Stimulated activated CD8-positive, alpha-beta memory T cell treated with anti-CD3 and anti-CD28 coated beads, Interleukin-4, amount 100 ng/mL, for 4 hours (primary cell): Measurements from ENCODE around the gene MYO15B.

ENCODE experiments used
- DNase-seq, 2 donors: peaks; one replicate each; pipeline ENCODE4 v3.0.0-alpha.2; 2020; ENCODE audit warnings: low read depth in 2 of 2, low spot score in 1 of 2

The MYO15B gene

GRCh38 chr17:75558666-75559530, 28.7 kb upstream of the MYO15B start:
- no peak for DNase-seq

GRCh38 chr17:75559958-75560533, 27.6 kb upstream of the MYO15B start:
- DNase-seq: no peak

GRCh38 chr17:75561927-75562603, 25.5 kb upstream of the MYO15B start:
- no peak for DNase-seq

- no peak for DNase-seq
These were observed 24.4 kb upstream of the MYO15B start for GRCh38 chr17:75563063-75563758.

GRCh38 chr17:75564195-75564594, 23.4 kb upstream of the MYO15B start:
- no peak for DNase-seq

- no peak for DNase-seq
These were observed 22.5 kb upstream of the MYO15B start for GRCh38 chr17:75565066-75565465.

- DNase-seq: no peak
These were observed 22.0 kb upstream of the MYO15B start for GRCh38 chr17:75565618-75566017.

- DNase-seq: no peak
These were observed 21.2 kb upstream of the MYO15B start for GRCh38 chr17:75566416-75566815.

GRCh38 chr17:75566834-75567233, 20.8 kb upstream of the MYO15B start:
- no peak for DNase-seq

GRCh38 chr17:75568412-75569255, 19.0 kb upstream of the MYO15B start:
- DNase-seq: no peak

GRCh38 chr17:75570034-75570676, 17.4 kb upstream of the MYO15B start:
- DNase-seq: no peak

GRCh38 chr17:75570772-75571171, 16.8 kb upstream of the MYO15B start:
- DNase-seq: no peak

GRCh38 chr17:75571197-75571884, 16.3 kb upstream of the MYO15B start:
- DNase-seq: no peak

- no peak for DNase-seq
These were observed 15.8 kb upstream of the MYO15B start for GRCh38 chr17:75571885-75572215.

- DNase-seq: no peak
These were observed 14.7 kb upstream of the MYO15B start for GRCh38 chr17:75572713-75573539.

GRCh38 chr17:75573540-75573957, 14.1 kb upstream of the MYO15B start:
- DNase-seq: no peak

GRCh38 chr17:75573994-75574393, 13.6 kb upstream of the MYO15B start:
- no peak for DNase-seq

- no peak for DNase-seq
These were observed 13.1 kb upstream of the MYO15B start for GRCh38 chr17:75574404-75575036.
